GM23338 (cell line): ENCODE results near the gene CLDN6. TPM values are rescaled to one million over a fixed set of nuclear protein-coding genes. Genes with fewer than 3 reads are reported as not detected.
A peak's percentile ranks its signal among the peaks of the same experiment; 100 is the strongest.

Experiments
- ATAC-seq: fragments of 200-7000 bp; cut with Tn5 transposase; 3 replicates; pipeline ENCODE4 v1.9.1; 2020
- DNase-seq: peaks from one replicate; pipeline ENCODE4 v3.0.0-alpha.2; 2015; ENCODE audit warnings: low spot score
- H2AFZ ChIP-seq: fragments of 200-600 bp; sonication (generic); 2 replicates; pipeline ENCODE4 v1.8.0; 2016; ENCODE audit warnings: antibody characterized with exemption, mild to moderate bottlenecking, moderate library complexity
- H3F3A ChIP-seq: fragments of 200-600 bp; sonication (generic); replicated peaks from 2 replicates; pipeline ENCODE4 v1.8.0; 2017; ENCODE audit warnings: antibody characterized with exemption, mixed run types, low read depth
- H3K27ac ChIP-seq: fragments of 200-600 bp; sonication (generic); 2 replicates; pipeline ENCODE4 v1.6.1; 2016; ENCODE audit warnings: low read depth
- H3K27me3 ChIP-seq: fragments of 200-600 bp; sonication (generic); 2 replicates; pipeline ENCODE4 v1.8.0; 2016; ENCODE audit warnings: mild to moderate bottlenecking, mixed run types, moderate library complexity; ENCODE audit not compliant: insufficient read depth
- H3K36me3 ChIP-seq: fragments of 200-600 bp; sonication (generic); 2 replicates; pipeline ENCODE4 v1.8.0; 2016; ENCODE audit warnings: mild to moderate bottlenecking; ENCODE audit not compliant: insufficient read depth
- H3K4me1 ChIP-seq: fragments of 200-600 bp; sonication (generic); 2 replicates; pipeline ENCODE4 v1.8.0; 2016; ENCODE audit warnings: mild to moderate bottlenecking, moderate library complexity; ENCODE audit not compliant: insufficient read depth
- H3K4me2 ChIP-seq: fragments of 200-600 bp; sonication (generic); 2 replicates; pipeline ENCODE4 v1.7.1; 2017; ENCODE audit warnings: mixed run types
- H3K4me3 ChIP-seq: fragments of 200-600 bp; sonication (generic); 2 replicates; pipeline ENCODE4 v1.6.1; 2016; ENCODE audit warnings: mixed run types
- H3K79me2 ChIP-seq: fragments of 200-600 bp; sonication (generic); replicated peaks from 2 replicates; pipeline ENCODE4 v1.8.0; 2017; ENCODE audit warnings: mild to moderate bottlenecking; ENCODE audit not compliant: insufficient read depth
- H3K9me2 ChIP-seq: fragments of 200-600 bp; sonication (generic); 2 replicates; pipeline ENCODE4 v1.8.0; 2017; ENCODE audit not compliant: insufficient read depth
- H4K20me1 ChIP-seq: fragments of 200-600 bp; sonication (generic); replicated peaks from 2 replicates; pipeline ENCODE4 v1.8.0; 2017; ENCODE audit warnings: mild to moderate bottlenecking; ENCODE audit not compliant: insufficient read depth
- H3K27ac Mint-ChIP-seq: 2 replicates; pipeline ENCODE4 v1.8.0; 2020; ENCODE audit warnings: inconsistent platforms, mild to moderate bottlenecking, moderate library complexity, mixed read lengths
- H3K27me3 Mint-ChIP-seq: 3 replicates; pipeline ENCODE4 v1.8.0; 2022; ENCODE audit warnings: low read depth, mild to moderate bottlenecking, moderate library complexity, mixed read lengths, inconsistent platforms; ENCODE audit not compliant: insufficient read depth, poor library complexity
- H3K36me3 Mint-ChIP-seq: 3 replicates; pipeline ENCODE4 v1.8.0; 2021; ENCODE audit warnings: low read depth, mild to moderate bottlenecking, inconsistent platforms, moderate library complexity, mixed read lengths
- H3K4me1 Mint-ChIP-seq: 3 replicates; pipeline ENCODE4 v1.8.0; 2020; ENCODE audit warnings: mild to moderate bottlenecking, inconsistent platforms, mixed read lengths
- H3K4me3 Mint-ChIP-seq: 3 replicates; pipeline ENCODE4 v1.8.0; 2021; ENCODE audit warnings: moderate library complexity, mild to moderate bottlenecking, inconsistent platforms, mixed read lengths
- H3K9me3 Mint-ChIP-seq: 3 replicates; pipeline ENCODE4 v1.8.0; 2020; ENCODE audit warnings: moderate library complexity, mild to moderate bottlenecking, inconsistent platforms, mixed read lengths
- CREB1 ChIP-seq: fragments of 250-450 bp; sonication (Bioruptor Pico); IDR thresholded peaks from 2 replicates; pipeline ENCODE4 v1.5.0; 2020; ENCODE audit warnings: low read depth, mild to moderate bottlenecking, moderate library complexity
- ETS1 ChIP-seq: IDR thresholded peaks from 2 replicates; pipeline ENCODE4 v1.6.1; 2016; ENCODE audit warnings: antibody characterized with exemption
- EZH2 ChIP-seq: fragments of 200-600 bp; sonication (generic); IDR thresholded peaks from one replicate; pipeline ENCODE4 v1.8.0; 2017; ENCODE audit warnings: antibody characterized with exemption, mild to moderate bottlenecking, low read depth; ENCODE audit not compliant: unreplicated experiment
- NANOG ChIP-seq: IDR thresholded peaks from 2 replicates; pipeline ENCODE4 v1.6.1; 2016; ENCODE audit warnings: antibody characterized with exemption, borderline replicate concordance
- POLR2AphosphoS5 ChIP-seq: IDR thresholded peaks from 2 replicates; pipeline ENCODE4 v1.6.1; 2016; ENCODE audit warnings: antibody characterized with exemption, low read depth
- REST ChIP-seq: IDR thresholded peaks from one replicate; pipeline ENCODE4 v1.6.1; 2018; ENCODE audit warnings: antibody characterized with exemption; ENCODE audit not compliant: unreplicated experiment
- ZNF114 ChIP-seq: fragments of 250-450 bp; sonication (Bioruptor Pico); IDR thresholded peaks from 2 replicates; pipeline ENCODE4 v1.5.0; 2020; ENCODE audit warnings: mild to moderate bottlenecking, moderate library complexity
- ZNF462 ChIP-seq: fragments of 250-450 bp; sonication (Bioruptor Pico); IDR thresholded peaks from 2 replicates; pipeline ENCODE4 v1.5.0; 2020; ENCODE audit warnings: mild to moderate bottlenecking, moderate library complexity
- polyA plus RNA-seq: library from polyadenylated mRNA; unstranded; fragments of >200 nt; fragmentation: Nextera tagmentation; extraction: Ambion mirVana; gene quantifications from 2 replicates; pipeline ENCODE4 v1.2.1, GENCODE V29; 2016
- total RNA-seq: library from RNA; depleted of rRNA; stranded (reverse); fragments of >200 nt; shearing (Covaris generic); gene quantifications from 2 replicates; pipeline ENCODE4 v1.2.3, GENCODE V29; 2014
- TF ChIP-seq, protein P1 (sequence below), 2 experiments: fragments of 200-600 bp in 1 of 2; sonication (generic) in 1 of 2; conservative IDR thresholded peaks; 2 replicates each; pipeline versions ENCODE4 v1.5.1 to v1.6.1; 2016 to 2017; ENCODE audit warnings: antibody characterized with exemption in 2 of 2, low read depth in 2 of 2, mild to moderate bottlenecking in 2 of 2, moderate library complexity in 1 of 2

The CLDN6 gene
- total and polyA plus RNA-seq, 2 experiments from 2014 or later: 537 to 1,028 TPM

DNA sequence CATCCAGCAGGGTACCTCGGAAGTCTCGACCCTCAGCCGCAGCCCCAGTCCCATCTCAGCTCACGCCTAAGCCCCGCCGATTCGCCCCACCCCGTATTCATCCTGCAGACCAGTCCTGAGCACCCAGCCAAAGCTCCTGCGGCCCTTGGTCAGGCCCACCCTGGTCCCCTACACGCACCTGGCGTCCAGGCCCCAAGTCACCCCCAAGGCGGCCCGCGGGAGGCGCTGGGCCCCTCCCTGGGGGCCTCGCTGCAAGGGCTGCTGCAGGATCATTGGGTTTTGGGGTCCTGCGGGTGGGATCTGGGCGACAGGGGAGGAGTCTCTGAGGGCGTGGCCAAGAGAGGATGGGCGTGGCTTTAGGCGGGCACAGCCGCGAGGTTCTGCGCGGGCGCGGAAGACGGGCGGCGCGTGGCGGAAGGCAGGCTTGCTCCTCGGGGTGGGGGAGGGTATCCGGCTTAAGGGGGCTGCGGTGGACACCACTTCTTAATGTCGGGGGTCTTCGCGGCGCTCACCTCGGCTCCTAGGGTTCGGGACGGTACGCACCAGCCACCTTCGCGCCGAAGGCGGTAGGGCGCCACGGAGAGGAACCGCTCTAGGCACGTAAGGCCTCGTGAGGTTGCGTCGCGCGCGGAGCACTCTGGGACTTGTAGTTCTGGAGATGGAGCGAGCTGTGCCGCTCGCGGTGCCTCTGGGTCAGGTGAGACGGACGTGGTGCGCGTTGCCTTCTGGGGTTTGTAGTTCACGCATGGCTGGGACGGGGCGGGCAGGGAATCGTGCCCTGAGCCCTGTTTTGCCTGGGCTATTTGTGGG lies 5.9 kb upstream of the CLDN6 start, which contains the start of the genes HCFC1R1 and THOC6:
TSS of gene HCFC1R1 (minus strand) at position 274 of the 810 bp plus-strand sequence. CDS start at position 273, 1 bp downstream.
TSS of gene THOC6 (plus strand) at position 367 of the 810 bp plus-strand sequence. CDS start at position 659, 292 bp downstream.
- Histone ChIP-seq H3K9me2 (no peaks in the 10 kb centered on the region), H3K27me3 (peaks cover 2% of the 10 kb centered on the region; the same call in 1 of the 2 replicates), H3K36me3 (no peaks in the 10 kb centered on the region), H3K27ac (peak within 1 kb of the TSS; percentile 99), H3K79me2 (peaks cover 17% of the 10 kb centered on the region; the same call in 1 of the 2 replicates), H2AFZ (no peak within 1 kb of the TSS), H3K4me2 (peak within 1 kb of the TSS; percentile 97), H3F3A (peaks cover 59% of the 10 kb centered on the region), H3K4me1 (peaks cover 37% of the 10 kb centered on the region), H4K20me1 (peaks cover 20% of the 10 kb centered on the region), H3K4me3 (peak within 1 kb of the TSS; percentile 85)
- peak within 1 kb of the TSS; percentile 96 for H3K4me3 Mint-ChIP-seq
- DNase-seq (peak; percentile 100), ATAC-seq (peak; percentile 41)
- H3K27me3 Mint-ChIP-seq: peaks cover 43% of the 10 kb centered on the region
- H3K9me3 Mint-ChIP-seq: no peaks in the 10 kb centered on the region; the same call in 1 of the 3 replicates
- peaks cover 45% of the 10 kb centered on the region for H3K36me3 Mint-ChIP-seq
- peak; percentile 99 for TF ChIP-seq ETS1
- TF ChIP-seq ZNF462: no peak
- peak; percentile 88 for TF ChIP-seq CREB1 (CRISPR knock-in tag)
- TF ChIP-seq, protein P1, sequence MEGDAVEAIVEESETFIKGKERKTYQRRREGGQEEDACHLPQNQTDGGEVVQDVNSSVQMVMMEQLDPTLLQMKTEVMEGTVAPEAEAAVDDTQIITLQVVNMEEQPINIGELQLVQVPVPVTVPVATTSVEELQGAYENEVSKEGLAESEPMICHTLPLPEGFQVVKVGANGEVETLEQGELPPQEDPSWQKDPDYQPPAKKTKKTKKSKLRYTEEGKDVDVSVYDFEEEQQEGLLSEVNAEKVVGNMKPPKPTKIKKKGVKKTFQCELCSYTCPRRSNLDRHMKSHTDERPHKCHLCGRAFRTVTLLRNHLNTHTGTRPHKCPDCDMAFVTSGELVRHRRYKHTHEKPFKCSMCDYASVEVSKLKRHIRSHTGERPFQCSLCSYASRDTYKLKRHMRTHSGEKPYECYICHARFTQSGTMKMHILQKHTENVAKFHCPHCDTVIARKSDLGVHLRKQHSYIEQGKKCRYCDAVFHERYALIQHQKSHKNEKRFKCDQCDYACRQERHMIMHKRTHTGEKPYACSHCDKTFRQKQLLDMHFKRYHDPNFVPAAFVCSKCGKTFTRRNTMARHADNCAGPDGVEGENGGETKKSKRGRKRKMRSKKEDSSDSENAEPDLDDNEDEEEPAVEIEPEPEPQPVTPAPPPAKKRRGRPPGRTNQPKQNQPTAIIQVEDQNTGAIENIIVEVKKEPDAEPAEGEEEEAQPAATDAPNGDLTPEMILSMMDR (conservative IDR thresholded peaks at IDR 0.05; ENCODE audit: low read depth in 2 of 2): no peak
- peak; percentile 86 for TF ChIP-seq POLR2AphosphoS5
- no peak for TF ChIP-seq NANOG
- no peak for TF ChIP-seq REST
- TF ChIP-seq ZNF114: no peak
- no peak for TF ChIP-seq EZH2
- peaks cover 31% of the 10 kb centered on the region for H3K4me1 Mint-ChIP-seq
- peak within 1 kb of the TSS; percentile 98 for H3K27ac Mint-ChIP-seq
